ENCODE results near the gene MXI1. TPM values are rescaled to one million over a fixed set of nuclear protein-coding genes. Genes with fewer than 3 reads are reported as not detected.

Gene MXI1
- total and polyA plus RNA-seq, 4 donors = 72.3 to 121 (median 90.2) TPM

GRCh38 chr10:110223298-110223925, 16.0 kb downstream of the MXI1 start:
- Histone ChIP-seq H3K4me1 (ENCODE audit: control insufficient read depth in 1 of 2, insufficient read depth in 2 of 2, low read length in 2 of 2) (peaks cover 5 to 8% of the 10 kb centered on the region in 2 donors), H3K27me3 (ENCODE audit: control insufficient read depth in 1 of 2, insufficient read depth in 2 of 2, low read length in 1 of 2) (no peaks in the 10 kb centered on the region), H3K27ac (ENCODE audit: low read depth in 1 of 2, low read length in 2 of 2) (no peak overlapping the region), H3K36me3 (ENCODE audit: control insufficient read depth in 1 of 2, insufficient read depth in 2 of 2, low read length in 1 of 2) (no peaks in the 10 kb centered on the region), H3K4me3 (ENCODE audit: low read length in 2 of 2) (no peak overlapping the region), H3K9me3 (ENCODE audit: control insufficient read depth, low read length) (no peaks in the 10 kb centered on the region)
- ATAC-seq (ENCODE audit: low FRiP score) = no peak
- 82 to 84% methylated on average over 13 of the region's 13 CpGs for WGBS, 2 donors
- intact Hi-C loops (cut with DNase I) = loop anchor here (5.0 to 10.0 kb wide), 4 partner anchors 54 to 341 kb away; partner anchors contain the start of gene ADD3 (in 1 of the 2)
- DNase-seq = no peak

- no peaks in the 10 kb centered on the region for H3K27me3 ChIP-seq (ENCODE audit: control insufficient read depth in 1 of 2, insufficient read depth in 2 of 2, low read length in 1 of 2)
- H3K9me3 ChIP-seq (ENCODE audit: control insufficient read depth, low read length) = no peaks in the 10 kb centered on the region
- intact Hi-C loops (cut with DNase I) = loop anchor here (5.0 to 10.0 kb wide), 7 partner anchors 42 to 343 kb away; partner anchors contain the start of gene ADD3 (in 1 of the 2)
- H3K4me3 ChIP-seq (ENCODE audit: low read length in 2 of 2) = no peak overlapping the region
- peaks cover 5 to 6% of the 10 kb centered on the region in 2 donors for H3K4me1 ChIP-seq (ENCODE audit: control insufficient read depth in 1 of 2, insufficient read depth in 2 of 2, low read length in 2 of 2)
- no peak for ATAC-seq (ENCODE audit: low FRiP score)
- 63 to 71% methylated on average over 9 of the region's 9 CpGs for whole genome bisulfite sequencing, 2 donors
- no peak for DNase-seq
- H3K27ac ChIP-seq (ENCODE audit: low read depth in 1 of 2, low read length in 2 of 2) = peak overlapping the region in 1 of 2 donors; percentile 64
- H3K36me3 ChIP-seq (ENCODE audit: control insufficient read depth in 1 of 2, insufficient read depth in 2 of 2, low read length in 1 of 2) = no peaks in the 10 kb centered on the region
Measured at GRCh38 chr10:110224992-110225391, 17.6 kb downstream of the MXI1 start.

- Histone ChIP-seq H3K27me3 (ENCODE audit: control insufficient read depth in 1 of 2, insufficient read depth in 2 of 2, low read length in 1 of 2) (no peaks in the 10 kb centered on the region), H3K9me3 (ENCODE audit: control insufficient read depth, low read length) (no peaks in the 10 kb centered on the region), H3K36me3 (ENCODE audit: control insufficient read depth in 1 of 2, insufficient read depth in 2 of 2, low read length in 1 of 2) (no peaks in the 10 kb centered on the region), H3K4me1 (ENCODE audit: control insufficient read depth in 1 of 2, insufficient read depth in 2 of 2, low read length in 2 of 2) (peaks cover 4 to 5% of the 10 kb centered on the region in 2 donors), H3K4me3 (ENCODE audit: low read length in 2 of 2) (peak overlapping the region in 1 of 2 donors; percentile 40), H3K27ac (ENCODE audit: low read depth in 1 of 2, low read length in 2 of 2) (peak overlapping the region in 1 of 2 donors; percentile 64)
- intact Hi-C loops (cut with DNase I) = loop anchor here (5.0 to 10.0 kb wide), 5 partner anchors 42 to 341 kb away; partner anchors contain the start of gene ADD3 (in 1 of the 2)
- ATAC-seq (ENCODE audit: low FRiP score) (no peak), DNase-seq (no peak)
- 2 to 5% methylated on average over 8 of the region's 8 CpGs for WGBS, 2 donors
Measured at GRCh38 chr10:110225441-110225755, 18.0 kb downstream of the MXI1 start.

GRCh38 chr10:110225756-110226542, 18.5 kb downstream of the MXI1 start:
- Histone ChIP-seq H3K4me3 (ENCODE audit: low read length in 2 of 2) (peak overlapping the region; percentile 54 to 91), H3K27ac (ENCODE audit: low read depth in 1 of 2, low read length in 2 of 2) (peak overlapping the region; percentile 15 to 78), H3K4me1 (ENCODE audit: control insufficient read depth in 1 of 2, insufficient read depth in 2 of 2, low read length in 2 of 2) (peaks cover 4% of the 10 kb centered on the region in 2 donors), H3K36me3 (ENCODE audit: control insufficient read depth in 1 of 2, insufficient read depth in 2 of 2, low read length in 1 of 2) (no peaks in the 10 kb centered on the region), H3K9me3 (ENCODE audit: control insufficient read depth, low read length) (no peaks in the 10 kb centered on the region), H3K27me3 (ENCODE audit: control insufficient read depth in 1 of 2, insufficient read depth in 2 of 2, low read length in 1 of 2) (no peaks in the 10 kb centered on the region)
- intact Hi-C loops (cut with DNase I) = loop anchor here (5.0 to 10.0 kb wide), 5 partner anchors 41 to 341 kb away; partner anchors contain the start of gene ADD3 (in 1 of the 2)
- peak; percentile 95 to 96 for DNase-seq
- peak; percentile 88 for ATAC-seq (ENCODE audit: low FRiP score)
- 0 to 1% methylated on average over 66 to 103 of the region's 103 CpGs for WGBS, 2 donors

- H3K36me3 ChIP-seq (ENCODE audit: control insufficient read depth in 1 of 2, insufficient read depth in 2 of 2, low read length in 1 of 2) = no peaks in the 10 kb centered on the region
- DNase-seq = peak; percentile 96 to 97
- H3K4me3 ChIP-seq (ENCODE audit: low read length in 2 of 2) = peak overlapping the region; percentile 54 to 91
- intact Hi-C loops (cut with DNase I) = loop anchor here (5.0 to 10.0 kb wide), 5 partner anchors 41 to 342 kb away; partner anchors contain the start of gene ADD3 (in 1 of the 2)
- H3K27me3 ChIP-seq (ENCODE audit: control insufficient read depth in 1 of 2, insufficient read depth in 2 of 2, low read length in 1 of 2) = no peaks in the 10 kb centered on the region
- no peaks in the 10 kb centered on the region for H3K9me3 ChIP-seq (ENCODE audit: control insufficient read depth, low read length)
- ATAC-seq (ENCODE audit: low FRiP score) = peak; percentile 91
- WGBS, 2 donors = 1% methylated on average over 10 to 35 of the region's 36 CpGs
- H3K4me1 ChIP-seq (ENCODE audit: control insufficient read depth in 1 of 2, insufficient read depth in 2 of 2, low read length in 2 of 2) = peaks cover 1 to 4% of the 10 kb centered on the region in 2 donors
- peak overlapping the region; percentile 15 to 50 for H3K27ac ChIP-seq (ENCODE audit: low read depth in 1 of 2, low read length in 2 of 2)
Measured at GRCh38 chr10:110226543-110226925, 19.1 kb downstream of the MXI1 start.

- H3K4me1 ChIP-seq (ENCODE audit: control insufficient read depth in 1 of 2, insufficient read depth in 2 of 2, low read length in 2 of 2) = peaks cover 1 to 5% of the 10 kb centered on the region in 2 donors
Measured at GRCh38 chr10:110226926-110227641, 19.7 kb downstream of the MXI1 start.

GRCh38 chr10:110228066-110228465, 20.7 kb downstream of the MXI1 start:
- peaks cover 1 to 5% of the 10 kb centered on the region in 2 donors for H3K4me1 ChIP-seq (ENCODE audit: control insufficient read depth in 1 of 2, insufficient read depth in 2 of 2, low read length in 2 of 2)
- H3K27ac ChIP-seq (ENCODE audit: low read depth in 1 of 2, low read length in 2 of 2) = peak overlapping the region in 1 of 2 donors; percentile 47
- intact Hi-C loops (cut with DNase I) = loop anchor here (5.0 to 10.0 kb wide), 5 partner anchors 39 to 343 kb away; partner anchors contain the start of gene ADD3 (in 1 of the 2)

More at GRCh38 chr10:110226926-110227641, 19.7 kb downstream of the MXI1 start:
- peak; percentile 79 for ATAC-seq (ENCODE audit: low FRiP score)
- H3K9me3 ChIP-seq (ENCODE audit: control insufficient read depth, low read length) = no peaks in the 10 kb centered on the region
- H3K27me3 ChIP-seq (ENCODE audit: control insufficient read depth in 1 of 2, insufficient read depth in 2 of 2, low read length in 1 of 2) = no peaks in the 10 kb centered on the region
- intact Hi-C loops (cut with DNase I) = loop anchor here (1.0 to 10.0 kb wide), 6 partner anchors 17 to 342 kb away; partner anchors contain the start of gene ADD3 (in 1 of the 2)
- WGBS, 2 donors = 1% methylated on average over 52 to 71 of the region's 71 CpGs
- H3K4me3 ChIP-seq (ENCODE audit: low read length in 2 of 2) = peak overlapping the region; percentile 53 to 91
- H3K27ac ChIP-seq (ENCODE audit: low read depth in 1 of 2, low read length in 2 of 2) = peak overlapping the region in 1 of 2 donors; percentile 80
- DNase-seq = peak; percentile 83 to 92
- H3K36me3 ChIP-seq (ENCODE audit: control insufficient read depth in 1 of 2, insufficient read depth in 2 of 2, low read length in 1 of 2) = peaks cover 0 to under 1% of the 10 kb centered on the region in 2 donors

GRCh38 chr10:110229155-110229554, 21.8 kb downstream of the MXI1 start:
- peak overlapping the region; percentile 32 to 40 for H3K4me3 ChIP-seq (ENCODE audit: low read length in 2 of 2)

More at GRCh38 chr10:110228066-110228465, 20.7 kb downstream of the MXI1 start:
- 63 to 70% methylated on average over 10 of the region's 10 CpGs for WGBS, 2 donors
- DNase-seq (no peak), ATAC-seq (ENCODE audit: low FRiP score) (no peak)
- Histone ChIP-seq H3K9me3 (ENCODE audit: control insufficient read depth, low read length) (no peaks in the 10 kb centered on the region), H3K4me3 (ENCODE audit: low read length in 2 of 2) (peak overlapping the region; percentile 53 to 91), H3K27me3 (ENCODE audit: control insufficient read depth in 1 of 2, insufficient read depth in 2 of 2, low read length in 1 of 2) (no peaks in the 10 kb centered on the region), H3K36me3 (ENCODE audit: control insufficient read depth in 1 of 2, insufficient read depth in 2 of 2, low read length in 1 of 2) (peaks cover 0 to 4% of the 10 kb centered on the region in 2 donors)

More at GRCh38 chr10:110229155-110229554, 21.8 kb downstream of the MXI1 start:
- ATAC-seq (ENCODE audit: low FRiP score) (no peak), DNase-seq (no peak)
- H3K27me3 ChIP-seq (ENCODE audit: control insufficient read depth in 1 of 2, insufficient read depth in 2 of 2, low read length in 1 of 2) = no peaks in the 10 kb centered on the region
- H3K36me3 ChIP-seq (ENCODE audit: control insufficient read depth in 1 of 2, insufficient read depth in 2 of 2, low read length in 1 of 2) = peaks cover 0 to 4% of the 10 kb centered on the region in 2 donors
- H3K27ac ChIP-seq (ENCODE audit: low read depth in 1 of 2, low read length in 2 of 2) = no peak overlapping the region
- no peaks in the 10 kb centered on the region for H3K9me3 ChIP-seq (ENCODE audit: control insufficient read depth, low read length)
- H3K4me1 ChIP-seq (ENCODE audit: control insufficient read depth in 1 of 2, insufficient read depth in 2 of 2, low read length in 2 of 2) = peaks cover 1 to 5% of the 10 kb centered on the region in 2 donors
- WGBS, 2 donors = 91 to 97% methylated on average over 1 of the region's 1 CpG
- intact Hi-C loops (cut with DNase I) = loop anchor here (5.0 to 10.0 kb wide), 5 partner anchors 38 to 344 kb away; partner anchors contain the start of gene ADD3 (in 1 of the 2)
